RWPE1 (cell line): Measurements from ENCODE around the gene RBM4.
A peak's percentile ranks its signal among the peaks of the same experiment; 100 is the strongest.

Experiments used
- CTCF ChIA-PET: fragments of 350-600 bp; sonication (Branson Sonifier 250); formaldehyde crosslinking; extraction: SDS; loops from one replicate; lab custom pipeline; 2021; lab: Yijun Ruan, JAX
- POLR2A ChIA-PET: fragments of 400-600 bp; formaldehyde crosslinking; extraction: SDS; loops from one replicate; lab custom pipeline; 2020; ENCODE audit warnings: antibody characterized with exemption; ENCODE audit not compliant: low non-redundant PET; lab: Yijun Ruan, JAX
- DNase-seq: peaks from one replicate; pipeline ENCODE4 v3.0.0; 2012; ENCODE audit warnings: low spot score
- H3K27ac ChIP-seq: fragments of 450-650 bp; 2 replicates; pipeline ENCODE4 v1.5.1; 2017
- CTCF ChIP-seq: fragments of 450-650 bp; conservative IDR thresholded peaks from 2 replicates; pipeline ENCODE4 v1.5.1; 2017; ENCODE audit warnings: low read depth, mild to moderate bottlenecking

RBM4 gene

GRCh38 chr11:66688561-66689534 is 50.3 kb downstream of the RBM4 start:
- POLR2A ChIA-PET = no interaction called here
- CTCF ChIA-PET = no interaction called here
- H3K27ac ChIP-seq = peak overlapping the region; percentile 96
- no peak for TF ChIP-seq CTCF
- no peak for DNase-seq

GRCh38 chr11:66689661-66690590 is 51.4 kb downstream of the RBM4 start:
- CTCF ChIA-PET = no interaction called here
- H3K27ac ChIP-seq = peak overlapping the region; percentile 96
- no peak for DNase-seq
- TF ChIP-seq CTCF = no peak
- POLR2A ChIA-PET = no interaction called here

- H3K27ac ChIP-seq = no peak overlapping the region; the same call in 1 of the 2 replicates
- no peak for DNase-seq
- POLR2A ChIA-PET = no interaction called here
- TF ChIP-seq CTCF = no peak
- CTCF ChIA-PET = interaction anchor here (1.7 kb wide), 1 partner anchor 143 kb away, joined by 9 read pairs; no protein-coding TSS in a partner anchor
Observed at GRCh38 chr11:66691311-66691980, 52.9 kb downstream of the RBM4 start.

- no peak for DNase-seq
- peak overlapping the region; percentile 88 for H3K27ac ChIP-seq
- ChIA-PET POLR2A (no interaction called here), CTCF (interaction anchor here (0.6 to 1.7 kb wide), 4 partner anchors 103 to 301 kb away, joined by 4 to 9 read pairs (median 4); partner anchors contain the start of gene MRPL11)
- TF ChIP-seq CTCF = no peak
Observed at GRCh38 chr11:66692446-66692845, 53.9 kb downstream of the RBM4 start.

- ChIA-PET CTCF (interaction anchor here (0.6 to 1.7 kb wide), 3 partner anchors 15 to 254 kb away, joined by 5 to 9 read pairs (median 5); partner anchors contain the start of genes MRPL11 and RBM4B), POLR2A (no interaction called here)
- no peak for TF ChIP-seq CTCF
- H3K27ac ChIP-seq = peak overlapping the region; percentile 88
- DNase-seq = no peak
Observed at GRCh38 chr11:66692871-66693331, 54.4 kb downstream of the RBM4 start.
